Suprapubic skin (tissue), 3 donors: ENCODE results near the gene DIRAS1.

Source experiments
- POLR2A ChIP-seq, 2 donors: fragments of 450-650 bp; IDR thresholded peaks; one replicate each; pipeline ENCODE4 v1.6.1; 2017; ENCODE audit warnings: antibody characterized with exemption in 2 of 2, mild to moderate bottlenecking in 2 of 2, moderate library complexity in 2 of 2
- TF ChIP-seq, protein P1 (sequence below), 2 donors: fragments of 200-600 bp in 1 of 2; fragments of 450-650 bp in 1 of 2; sonication (generic) in 1 of 2; IDR thresholded peaks; one replicate each; pipeline ENCODE4 v1.5.1; 2016 to 2019; ENCODE audit warnings: antibody characterized with exemption in 2 of 2, mild to moderate bottlenecking in 1 of 2, moderate library complexity in 1 of 2

GRCh38 chr19:2679439-2679838 is 41.7 kb downstream of the DIRAS1 start:
- TF ChIP-seq, protein P1, sequence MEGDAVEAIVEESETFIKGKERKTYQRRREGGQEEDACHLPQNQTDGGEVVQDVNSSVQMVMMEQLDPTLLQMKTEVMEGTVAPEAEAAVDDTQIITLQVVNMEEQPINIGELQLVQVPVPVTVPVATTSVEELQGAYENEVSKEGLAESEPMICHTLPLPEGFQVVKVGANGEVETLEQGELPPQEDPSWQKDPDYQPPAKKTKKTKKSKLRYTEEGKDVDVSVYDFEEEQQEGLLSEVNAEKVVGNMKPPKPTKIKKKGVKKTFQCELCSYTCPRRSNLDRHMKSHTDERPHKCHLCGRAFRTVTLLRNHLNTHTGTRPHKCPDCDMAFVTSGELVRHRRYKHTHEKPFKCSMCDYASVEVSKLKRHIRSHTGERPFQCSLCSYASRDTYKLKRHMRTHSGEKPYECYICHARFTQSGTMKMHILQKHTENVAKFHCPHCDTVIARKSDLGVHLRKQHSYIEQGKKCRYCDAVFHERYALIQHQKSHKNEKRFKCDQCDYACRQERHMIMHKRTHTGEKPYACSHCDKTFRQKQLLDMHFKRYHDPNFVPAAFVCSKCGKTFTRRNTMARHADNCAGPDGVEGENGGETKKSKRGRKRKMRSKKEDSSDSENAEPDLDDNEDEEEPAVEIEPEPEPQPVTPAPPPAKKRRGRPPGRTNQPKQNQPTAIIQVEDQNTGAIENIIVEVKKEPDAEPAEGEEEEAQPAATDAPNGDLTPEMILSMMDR (IDR thresholded peaks at IDR 0.05): no peak
- no peak for TF ChIP-seq POLR2A (IDR thresholded peaks at IDR 0.05)
